BLaER1 treated with 17β-estradiol and CSF1 and Interleukin-3, amounts not matched to agents 10 nM and 100 nM (cell line): ENCODE data around the gene CDS2.

Experiments
- H3K27ac ChIP-seq, 11 experiments: shearing (Covaris generic); formaldehyde crosslinking; 2 replicates each; pipeline ENCODE4 v1.8.1; 2022
- H3K27me3 ChIP-seq, 11 experiments: shearing (Covaris generic); formaldehyde crosslinking; 2 replicates each; pipeline ENCODE4 v1.8.1; 2022
- H3K36me3 ChIP-seq, 11 experiments: shearing (Covaris generic); formaldehyde crosslinking; 2 replicates each; pipeline ENCODE4 v1.8.1; 2022
- H3K4me1 ChIP-seq, 10 experiments: shearing (Covaris generic); formaldehyde crosslinking; 2 replicates each; pipeline ENCODE4 v1.8.1; 2022
- H3K4me2 ChIP-seq, 11 experiments: shearing (Covaris generic); formaldehyde crosslinking; 2 replicates each; pipeline ENCODE4 v1.8.1; 2022
- H3K4me3 ChIP-seq, 10 experiments: shearing (Covaris generic); formaldehyde crosslinking; 2 replicates each; pipeline ENCODE4 v1.8.1; 2022
- H3K9ac ChIP-seq, 11 experiments: shearing (Covaris generic); formaldehyde crosslinking; 2 replicates each; pipeline ENCODE4 v1.8.1; 2022
- H3K9me3 ChIP-seq, 11 experiments: shearing (Covaris generic); formaldehyde crosslinking; replicated peaks in 1 of 11; 2 replicates each; pipeline ENCODE4 v1.8.1; 2022
- H4K20me1 ChIP-seq, 11 experiments: shearing (Covaris generic); formaldehyde crosslinking; 2 replicates each; pipeline ENCODE4 v1.8.1; 2022
- Cebpa-rat ChIP-seq, 11 experiments: shearing (Covaris generic); IDR thresholded peaks; 2 replicates each; pipeline ENCODE4 v1.8.1; 2022

Gene CDS2

DNA sequence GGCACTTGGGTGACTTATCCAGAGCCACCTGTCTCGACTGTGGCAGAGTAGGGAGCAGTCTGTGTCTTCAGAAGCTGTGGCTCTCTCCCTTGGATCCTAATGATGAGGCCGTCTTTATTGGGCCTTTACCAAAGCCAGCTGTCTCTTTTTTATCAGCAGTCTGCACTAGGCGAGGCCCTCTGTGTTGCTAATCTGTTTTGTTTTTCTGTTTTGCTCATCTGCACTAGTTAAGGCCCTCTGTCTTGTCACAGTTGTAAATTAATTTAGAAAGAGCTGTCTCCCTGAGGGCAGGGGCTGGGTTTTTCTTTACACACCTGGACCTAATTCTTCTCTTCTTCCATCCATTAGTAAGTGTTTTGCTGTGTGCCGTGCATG is 45.0 kb downstream of the CDS2 start:
- peak overlapping the region in 6 of 11 experiments; percentile 7 to 68 (median 54); a peak in 9 of 22 replicates for H3K9ac ChIP-seq
- H3K36me3 ChIP-seq, result peaks cover 9 to 34% (median 20%) of the 10 kb centered on the region in 11 experiments; a peak in 18 of 22 replicates
- peaks cover 0 to 69% (median 8%) of the 10 kb centered on the region in 11 experiments; a peak in 10 of 22 replicates for H4K20me1 ChIP-seq
- no peaks in the 10 kb centered on the region for H3K27me3 ChIP-seq
- no peak for TF ChIP-seq Cebpa-rat (IDR thresholded peaks at IDR 0.05)
- peak overlapping the region in 9 of 11 experiments; percentile 32 to 86 (median 66); a peak in 17 of 22 replicates for H3K27ac ChIP-seq
- H3K9me3 ChIP-seq, result no peaks in the 10 kb centered on the region
- H3K4me2 ChIP-seq, result peak overlapping the region; percentile 85 to 98 (median 93)
- H3K4me3 ChIP-seq, result no peak overlapping the region
- H3K4me1 ChIP-seq, result peaks cover 95 to 100% (median 100%) of the 10 kb centered on the region in 10 experiments

DNA sequence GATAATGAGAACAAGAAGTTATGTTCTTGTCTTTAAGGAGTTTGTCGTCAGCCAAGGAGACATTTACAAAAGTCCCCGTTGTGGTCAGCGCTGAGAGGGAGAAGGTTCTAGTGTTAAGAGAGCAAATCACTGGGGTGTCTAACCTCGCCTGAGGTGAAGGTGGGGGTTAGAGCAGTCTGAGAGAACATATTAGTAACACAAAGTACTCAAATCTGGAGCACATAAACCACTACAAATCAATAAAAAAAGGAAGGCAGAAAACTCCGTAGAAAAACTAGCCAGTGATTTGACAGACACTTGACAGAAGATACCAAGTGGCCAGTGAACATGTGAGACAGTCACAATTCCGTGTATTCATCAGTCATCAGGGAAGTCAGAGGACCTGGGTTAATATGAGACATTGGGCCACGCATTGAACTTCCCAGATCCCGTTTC is 45.4 kb downstream of the CDS2 start:
- H3K4me1 ChIP-seq, result peaks cover 95 to 100% (median 98%) of the 10 kb centered on the region in 10 experiments
- peaks cover 0 to 65% (median 8%) of the 10 kb centered on the region in 11 experiments; a peak in 10 of 22 replicates for H4K20me1 ChIP-seq
- H3K27ac ChIP-seq, result peak overlapping the region in 7 of 11 experiments; percentile 36 to 86 (median 75); a peak in 12 of 22 replicates
- H3K36me3 ChIP-seq, result peaks cover 13 to 38% (median 24%) of the 10 kb centered on the region in 11 experiments; a peak in 18 of 22 replicates
- H3K9ac ChIP-seq, result peak overlapping the region in 4 of 11 experiments; percentile 36 to 68 (median 59); a peak in 6 of 22 replicates
- no peaks in the 10 kb centered on the region for H3K27me3 ChIP-seq
- no peak overlapping the region for H3K4me3 ChIP-seq
- peak overlapping the region; percentile 85 to 98 (median 93) for H3K4me2 ChIP-seq
- no peak for TF ChIP-seq Cebpa-rat (IDR thresholded peaks at IDR 0.05)
- H3K9me3 ChIP-seq, result no peaks in the 10 kb centered on the region

DNA sequence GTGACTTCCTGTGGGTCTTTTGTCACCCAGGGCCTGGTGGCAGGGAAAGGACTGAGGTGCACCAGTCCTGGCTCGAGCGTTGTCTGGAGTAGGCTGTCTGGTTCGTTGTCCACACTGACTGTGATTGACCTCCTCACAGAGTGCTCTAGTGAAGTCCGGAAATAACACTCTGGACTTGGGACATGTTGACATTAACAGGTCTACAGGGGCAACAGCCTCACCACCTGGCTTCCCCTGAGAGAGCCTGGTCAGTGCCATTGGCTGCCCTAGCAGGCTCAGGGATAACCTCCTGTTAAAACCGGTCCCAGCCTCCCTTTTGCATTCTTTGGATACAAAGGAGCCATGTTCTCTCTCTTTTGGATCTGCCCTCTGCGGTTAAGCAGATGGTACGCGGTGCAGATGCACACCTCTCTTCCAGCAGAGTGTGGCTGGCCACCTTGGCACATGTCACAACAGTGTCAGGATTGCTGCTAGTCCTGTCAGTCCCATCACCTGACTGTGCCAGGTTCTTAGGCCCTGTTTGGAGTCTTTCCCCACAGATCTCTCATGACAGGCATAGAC is 46.2 kb downstream of the CDS2 start:
- H3K36me3 ChIP-seq, result peaks cover 15 to 43% (median 27%) of the 10 kb centered on the region in 11 experiments; a peak in 18 of 22 replicates
- H3K9ac ChIP-seq, result no peak overlapping the region
- TF ChIP-seq Cebpa-rat (IDR thresholded peaks at IDR 0.05), result no peak
- H3K4me2 ChIP-seq, result peak overlapping the region; percentile 85 to 98 (median 93)
- peaks cover 0 to 57% (median 8%) of the 10 kb centered on the region in 11 experiments; a peak in 10 of 22 replicates for H4K20me1 ChIP-seq
- no peaks in the 10 kb centered on the region for H3K9me3 ChIP-seq
- peaks cover 95 to 100% (median 98%) of the 10 kb centered on the region in 10 experiments for H3K4me1 ChIP-seq
- no peaks in the 10 kb centered on the region for H3K27me3 ChIP-seq
- H3K4me3 ChIP-seq, result no peak overlapping the region
- H3K27ac ChIP-seq, result peak overlapping the region in 5 of 11 experiments; percentile 1 to 86 (median 75); a peak in 8 of 22 replicates

DNA sequence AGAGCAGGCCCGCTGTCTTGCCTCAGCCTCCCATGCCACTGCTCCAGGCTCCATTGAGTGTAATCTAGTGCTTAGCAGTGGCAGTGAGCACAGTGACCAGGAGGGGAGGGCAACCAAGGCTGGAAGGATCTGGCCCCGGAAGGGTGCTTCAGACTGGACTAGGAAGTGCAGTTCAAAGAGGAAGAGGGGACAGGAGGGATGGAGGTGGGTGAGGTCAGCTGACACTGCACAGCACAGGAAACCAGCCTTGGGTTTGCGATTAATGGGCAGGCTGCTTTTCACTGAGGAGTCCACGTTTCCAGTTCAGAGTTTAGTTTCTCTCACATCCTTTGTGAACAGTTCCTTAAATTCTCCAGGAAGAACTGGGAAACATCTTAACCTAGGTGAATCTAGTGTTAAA is 46.9 kb downstream of the CDS2 start:
- no peak for TF ChIP-seq Cebpa-rat (IDR thresholded peaks at IDR 0.05)

DNA sequence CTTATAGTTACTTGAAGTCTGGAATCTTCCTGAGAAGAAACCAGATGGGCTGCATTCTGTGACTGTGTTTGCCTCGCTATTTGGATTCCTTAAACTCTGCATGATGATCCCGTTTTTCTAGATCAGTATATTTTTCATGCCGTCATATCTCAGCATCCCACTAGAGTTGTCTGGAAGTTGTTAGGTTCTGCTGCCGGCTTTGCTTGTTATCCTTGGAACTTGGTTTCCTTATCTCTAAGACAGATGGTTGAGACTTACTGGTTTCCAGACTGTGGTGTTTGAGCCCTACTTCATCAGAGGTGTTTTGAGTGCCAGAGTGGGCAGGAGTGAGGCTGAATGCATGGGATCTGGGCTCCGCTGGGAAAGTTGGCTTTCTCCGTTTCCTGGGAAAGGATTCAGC is 50.3 kb downstream of the CDS2 start:
- Histone ChIP-seq H3K9me3 (no peaks in the 10 kb centered on the region), H3K27ac (peak overlapping the region in 4 of 11 experiments; percentile 9 to 30 (median 14); a peak in 2 of 22 replicates), H3K27me3 (no peaks in the 10 kb centered on the region), H3K4me3 (no peak overlapping the region), H4K20me1 (peaks cover 0 to 17% (median 4%) of the 10 kb centered on the region in 11 experiments; a peak in 8 of 22 replicates), H3K4me1 (peaks cover 63 to 87% (median 75%) of the 10 kb centered on the region in 10 experiments), H3K4me2 (peak overlapping the region in 10 of 11 experiments; percentile 54 to 96 (median 80); a peak in 18 of 22 replicates), H3K36me3 (peaks cover 41 to 78% (median 60%) of the 10 kb centered on the region in 11 experiments; a peak in 21 of 22 replicates), H3K9ac (peak overlapping the region in 1 of 11 experiments; percentile 31; a peak in 1 of 22 replicates)
- no peak for TF ChIP-seq Cebpa-rat (IDR thresholded peaks at IDR 0.05)

More for the DNA sequence above, 46.9 kb downstream of the CDS2 start:
- H3K4me2 ChIP-seq, result peak overlapping the region; percentile 85 to 98 (median 93); a peak in 21 of 22 replicates
- H3K9me3 ChIP-seq, result no peaks in the 10 kb centered on the region
- no peak overlapping the region; a peak in 2 of 22 replicates for H3K9ac ChIP-seq
- H3K4me1 ChIP-seq, result peaks cover 95 to 100% (median 97%) of the 10 kb centered on the region in 10 experiments
- peaks cover 15 to 46% (median 29%) of the 10 kb centered on the region in 11 experiments; a peak in 19 of 22 replicates for H3K36me3 ChIP-seq
- no peak overlapping the region for H3K4me3 ChIP-seq
- peaks cover 0 to 49% (median 13%) of the 10 kb centered on the region in 11 experiments; a peak in 10 of 22 replicates for H4K20me1 ChIP-seq
- H3K27ac ChIP-seq, result peak overlapping the region in 8 of 11 experiments; percentile 1 to 86 (median 28); a peak in 8 of 22 replicates
- no peaks in the 10 kb centered on the region for H3K27me3 ChIP-seq

DNA sequence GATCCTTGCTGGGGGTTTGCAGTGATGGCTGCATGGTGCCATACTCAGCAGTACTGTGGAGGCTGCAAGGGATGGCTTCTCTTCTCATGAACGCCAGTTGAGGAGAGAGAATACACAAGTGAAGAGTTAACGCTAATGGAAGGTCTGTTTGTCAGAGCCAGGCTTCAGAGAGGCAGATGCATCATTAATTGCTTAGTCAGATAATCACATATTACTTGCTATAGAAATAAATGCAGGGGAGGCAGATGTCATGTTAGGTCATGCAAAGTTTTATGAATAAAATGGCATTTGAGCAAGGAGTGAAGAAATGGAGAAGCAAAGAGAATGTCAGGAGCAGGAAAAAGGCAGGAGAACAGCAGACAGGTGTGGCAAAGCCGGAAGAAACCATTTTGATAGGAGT is 51.2 kb downstream of the CDS2 start:
- Histone ChIP-seq H3K4me2 (peak overlapping the region; percentile 6 to 93 (median 78); a peak in 21 of 22 replicates), H3K27ac (peak overlapping the region in 4 of 11 experiments; percentile 14 to 35 (median 23); a peak in 4 of 22 replicates), H3K36me3 (peaks cover 51 to 88% (median 69%) of the 10 kb centered on the region in 11 experiments)

DNA sequence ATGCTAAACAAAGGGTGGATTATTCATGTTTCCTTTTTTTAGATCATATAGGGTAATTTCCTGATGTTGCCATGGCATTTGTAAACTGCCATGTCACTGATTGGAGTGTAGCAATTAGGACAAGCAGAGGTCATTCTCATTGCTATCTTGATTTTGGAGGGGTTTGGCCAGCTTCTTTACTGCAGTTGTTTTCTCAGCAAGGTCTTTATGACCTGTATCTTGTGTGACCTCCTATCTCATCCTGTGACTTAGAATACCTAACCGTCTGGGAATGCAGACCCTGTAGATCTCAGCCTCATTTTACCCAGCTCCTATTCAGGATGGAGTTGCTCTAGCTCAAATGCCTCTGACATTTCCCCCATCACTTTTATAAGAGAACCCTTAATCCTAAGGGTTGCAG is 53.6 kb downstream of the CDS2 start:
- Histone ChIP-seq H3K4me1 (peaks cover 29 to 53% (median 43%) of the 10 kb centered on the region in 10 experiments), H3K4me3 (no peak overlapping the region), H3K9ac (no peak overlapping the region), H3K9me3 (no peaks in the 10 kb centered on the region), H3K27me3 (no peaks in the 10 kb centered on the region), H3K4me2 (no peak overlapping the region), H3K36me3 (peaks cover 57 to 96% (median 84%) of the 10 kb centered on the region in 11 experiments), H4K20me1 (peaks cover 0 to 15% (median 0%) of the 10 kb centered on the region in 11 experiments; a peak in 3 of 22 replicates), H3K27ac (no peak overlapping the region)
- no peak for TF ChIP-seq Cebpa-rat (IDR thresholded peaks at IDR 0.05)

More for the DNA sequence above, 51.2 kb downstream of the CDS2 start:
- no peak for TF ChIP-seq Cebpa-rat (IDR thresholded peaks at IDR 0.05)
- Histone ChIP-seq H4K20me1 (peaks cover 0 to 15% (median 0%) of the 10 kb centered on the region in 11 experiments; a peak in 5 of 22 replicates), H3K9ac (peak overlapping the region in 4 of 11 experiments; percentile 33 to 51 (median 41); a peak in 8 of 22 replicates), H3K9me3 (no peaks in the 10 kb centered on the region), H3K4me1 (peaks cover 53 to 77% (median 67%) of the 10 kb centered on the region in 10 experiments), H3K27me3 (no peaks in the 10 kb centered on the region), H3K4me3 (no peak overlapping the region)

DNA sequence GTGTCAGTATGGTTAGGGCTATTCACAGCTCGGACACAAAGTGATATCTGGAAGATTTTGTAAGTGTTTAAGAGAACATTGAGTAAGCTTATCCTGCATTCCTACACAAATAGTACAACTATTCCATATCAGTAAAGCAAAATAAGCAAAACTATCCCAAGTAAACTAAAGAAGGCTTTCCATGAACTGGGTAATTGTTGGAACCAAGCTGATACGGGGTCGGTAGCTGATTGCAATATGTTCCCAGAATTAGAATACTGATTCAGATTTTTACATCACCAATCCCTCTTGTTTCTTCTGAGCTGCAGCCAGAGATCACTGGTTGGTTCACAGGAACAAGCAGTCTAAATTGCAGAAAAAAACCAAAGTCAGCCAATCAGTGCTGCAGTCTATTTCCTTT is 54.1 kb downstream of the CDS2 start:
- Histone ChIP-seq H3K36me3 (peaks cover 61 to 100% (median 88%) of the 10 kb centered on the region in 11 experiments), H3K27ac (no peak overlapping the region), H3K4me1 (peaks cover 24 to 48% (median 38%) of the 10 kb centered on the region in 10 experiments), H3K27me3 (no peaks in the 10 kb centered on the region), H3K9ac (no peak overlapping the region), H3K4me2 (no peak overlapping the region), H4K20me1 (peaks cover 0 to 15% (median 0%) of the 10 kb centered on the region in 11 experiments; a peak in 4 of 22 replicates), H3K9me3 (no peaks in the 10 kb centered on the region), H3K4me3 (no peak overlapping the region)
- no peak for TF ChIP-seq Cebpa-rat (IDR thresholded peaks at IDR 0.05)

DNA sequence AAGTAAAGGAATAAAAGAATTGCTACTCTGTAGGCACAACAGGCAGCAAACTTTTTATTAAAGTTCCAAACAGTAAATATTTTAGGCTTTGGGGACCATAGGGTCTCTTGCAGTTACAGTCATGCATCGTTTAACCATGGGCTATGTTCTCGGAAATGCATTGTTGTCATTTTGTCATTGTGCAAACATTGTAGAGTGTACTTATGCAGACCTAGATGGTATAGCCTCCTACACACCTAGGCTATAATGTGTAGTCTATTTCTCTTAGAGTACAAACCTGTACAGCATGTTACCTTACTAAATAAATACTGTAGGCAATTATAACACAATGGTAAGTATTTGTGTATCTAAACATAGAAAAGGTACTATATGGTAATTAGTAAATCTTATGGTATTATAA is 54.7 kb downstream of the CDS2 start:
- peak overlapping the region in 2 of 11 experiments; percentile 7 to 19; a peak in 2 of 22 replicates for H3K4me2 ChIP-seq
- no peaks in the 10 kb centered on the region for H3K9me3 ChIP-seq
- H3K4me3 ChIP-seq, result no peak overlapping the region
- no peak overlapping the region for H3K27ac ChIP-seq
- TF ChIP-seq Cebpa-rat (IDR thresholded peaks at IDR 0.05), result no peak
- H3K27me3 ChIP-seq, result no peaks in the 10 kb centered on the region
- H3K4me1 ChIP-seq, result peaks cover 18 to 42% (median 33%) of the 10 kb centered on the region in 10 experiments
- no peak overlapping the region for H3K9ac ChIP-seq
- peaks cover 0 to 15% (median 0%) of the 10 kb centered on the region in 11 experiments; a peak in 4 of 22 replicates for H4K20me1 ChIP-seq
- peaks cover 61 to 100% (median 88%) of the 10 kb centered on the region in 11 experiments for H3K36me3 ChIP-seq
